ENCODE measurements around the gene GCDH.
"Not testable (repeated sequence)": the region's sequence is repeated elsewhere in the genome, so short reads cannot be mapped to it uniquely, and the experiment has no call there.

GCDH gene

GRCh38 chr19:12872941-12873890 lies 17.7 kb upstream of the GCDH start:
- DNase-seq = no peak

GRCh38 chr19:12873891-12874745 lies 16.8 kb upstream of the GCDH start:
- DNase-seq = no peak

- DNase-seq = no peak
Observed at GRCh38 chr19:12875086-12875485, 15.9 kb upstream of the GCDH start.

- DNase-seq = no peak
Observed at GRCh38 chr19:12880551-12881171, 10.3 kb upstream of the GCDH start.

GRCh38 chr19:12881172-12881808 lies 9.7 kb upstream of the GCDH start, which contains the start of gene DNASE2:
Gene DNASE2, minus strand, starts transcription at chr19:12881449. Its CDS starts 74 bp downstream, at chr19:12881375.
- peak; percentile 72 for DNase-seq

GRCh38 chr19:12882589-12882988 lies 8.4 kb upstream of the GCDH start:
- DNase-seq = no peak

GRCh38 chr19:12884202-12884601 lies 6.8 kb upstream of the GCDH start:
- no peak for DNase-seq

GRCh38 chr19:12884627-12884925 lies 6.4 kb upstream of the GCDH start:
- DNase-seq = no peak

- DNase-seq = no peak
Observed at GRCh38 chr19:12884926-12885748, 5.8 kb upstream of the GCDH start.

- no peak for DNase-seq
Observed at GRCh38 chr19:12885749-12886650, 5.0 kb upstream of the GCDH start.

GRCh38 chr19:12886651-12886968 lies 4.3 kb upstream of the GCDH start:
- no peak for DNase-seq

GRCh38 chr19:12886969-12887747 lies 3.8 kb upstream of the GCDH start, which contains the start of gene KLF1:
Gene KLF1, minus strand, starts transcription at chr19:12887201. Its CDS starts 61 bp downstream, at chr19:12887140.
- no peak for DNase-seq

GRCh38 chr19:12888006-12888603 lies 2.9 kb upstream of the GCDH start:
- no peak for DNase-seq

- not testable (repeated sequence) for DNase-seq
Observed at GRCh38 chr19:12890299-12890786, 617 bp upstream of the GCDH start.

- no peak for DNase-seq
Observed at GRCh38 chr19:12891553-12892021, 627 bp downstream of the GCDH start.

- no peak for DNase-seq
Observed at GRCh38 chr19:12893582-12893981, 2.6 kb downstream of the GCDH start.

GRCh38 chr19:12896460-12896859 lies 5.5 kb downstream of the GCDH start:
- DNase-seq = no peak

- no peak for DNase-seq
Observed at GRCh38 chr19:12899891-12900518, 9.0 kb downstream of the GCDH start.

GRCh38 chr19:12907166-12907565 lies 16.2 kb downstream of the GCDH start:
- no peak for DNase-seq
